Stimulated activated CD8-positive, alpha-beta memory T cell treated with anti-CD3 and anti-CD28 coated beads, Interleukin-7, amount 100 ng/mL, for 1 hour (primary cell): ENCODE measurements around the gene FNDC11.

Experiments
- DNase-seq, 2 donors: peaks; one replicate each; pipeline ENCODE4 v3.0.0-alpha.2; 2020; ENCODE audit warnings: low read depth in 2 of 2

The FNDC11 gene

DNA sequence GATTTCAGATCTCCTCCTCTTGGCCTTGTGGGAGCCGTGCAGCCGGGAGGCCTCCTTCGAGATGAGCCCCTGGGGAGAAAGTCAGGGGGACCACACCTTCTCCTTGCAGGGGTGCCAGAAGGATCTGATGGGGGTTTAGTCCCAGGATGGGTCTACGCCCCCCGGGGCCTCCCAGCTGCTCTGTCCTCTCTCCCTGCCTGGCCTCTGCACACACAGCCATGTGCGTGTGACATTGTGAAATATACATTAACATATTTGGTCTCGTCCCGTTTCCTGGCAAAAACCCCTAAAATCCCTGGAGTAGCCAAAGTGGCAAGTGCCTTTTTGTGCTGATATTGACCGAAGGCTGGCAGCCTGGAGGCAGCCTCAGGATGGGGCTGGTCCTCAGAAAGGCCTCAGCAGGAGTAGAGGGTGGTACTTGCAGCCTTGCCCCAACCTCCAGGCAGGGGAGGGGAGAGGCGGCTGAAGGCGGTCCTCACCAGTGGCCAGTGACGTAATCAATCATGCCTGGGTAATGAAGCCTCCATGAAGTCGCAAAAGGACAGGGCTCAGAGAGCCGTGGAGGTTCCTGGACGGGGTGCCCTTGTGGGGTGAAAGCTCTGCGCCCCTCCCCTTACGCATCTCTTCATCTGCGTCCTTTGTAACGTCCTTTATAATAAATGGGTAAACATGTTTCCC, 25.2 kb downstream of the FNDC11 start:
- no peak for DNase-seq

DNA sequence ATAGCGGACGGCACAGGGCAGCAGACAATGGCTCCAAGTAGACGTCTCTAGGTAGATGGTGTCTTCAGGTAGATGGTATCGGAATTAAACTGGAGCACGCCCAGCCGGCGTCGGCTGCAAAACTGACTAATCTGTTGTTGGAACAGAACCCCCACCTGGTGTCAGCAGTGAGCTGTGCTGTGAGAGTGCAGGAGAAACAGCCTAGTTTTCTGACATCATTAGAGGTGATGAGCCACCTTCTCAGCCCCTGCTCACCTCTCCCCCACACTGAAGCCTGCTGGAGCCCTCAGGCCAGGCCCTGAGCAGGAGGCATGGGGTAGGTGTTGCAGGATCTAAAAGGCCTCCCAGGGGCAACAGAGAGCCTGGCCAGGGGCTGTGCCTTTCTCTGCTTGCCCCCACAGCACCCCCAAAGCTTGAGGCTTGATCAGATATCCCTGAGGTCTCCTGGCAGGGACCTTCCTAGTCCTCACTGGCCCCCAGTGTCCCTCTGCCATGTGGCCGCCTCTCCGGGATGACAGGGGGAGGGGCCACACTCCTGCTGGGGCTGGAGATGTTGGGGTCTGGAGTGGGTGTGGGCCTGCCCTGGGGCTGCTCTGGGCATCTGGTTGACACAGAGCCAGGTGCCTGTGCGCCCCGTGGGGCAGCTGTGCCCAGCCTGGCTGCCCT, 27.0 kb downstream of the FNDC11 start:
- DNase-seq: peak; percentile 33 to 59

GRCh38 chr20:63582382-63583063, 28.6 kb downstream of the FNDC11 start:
- DNase-seq: no peak

DNA sequence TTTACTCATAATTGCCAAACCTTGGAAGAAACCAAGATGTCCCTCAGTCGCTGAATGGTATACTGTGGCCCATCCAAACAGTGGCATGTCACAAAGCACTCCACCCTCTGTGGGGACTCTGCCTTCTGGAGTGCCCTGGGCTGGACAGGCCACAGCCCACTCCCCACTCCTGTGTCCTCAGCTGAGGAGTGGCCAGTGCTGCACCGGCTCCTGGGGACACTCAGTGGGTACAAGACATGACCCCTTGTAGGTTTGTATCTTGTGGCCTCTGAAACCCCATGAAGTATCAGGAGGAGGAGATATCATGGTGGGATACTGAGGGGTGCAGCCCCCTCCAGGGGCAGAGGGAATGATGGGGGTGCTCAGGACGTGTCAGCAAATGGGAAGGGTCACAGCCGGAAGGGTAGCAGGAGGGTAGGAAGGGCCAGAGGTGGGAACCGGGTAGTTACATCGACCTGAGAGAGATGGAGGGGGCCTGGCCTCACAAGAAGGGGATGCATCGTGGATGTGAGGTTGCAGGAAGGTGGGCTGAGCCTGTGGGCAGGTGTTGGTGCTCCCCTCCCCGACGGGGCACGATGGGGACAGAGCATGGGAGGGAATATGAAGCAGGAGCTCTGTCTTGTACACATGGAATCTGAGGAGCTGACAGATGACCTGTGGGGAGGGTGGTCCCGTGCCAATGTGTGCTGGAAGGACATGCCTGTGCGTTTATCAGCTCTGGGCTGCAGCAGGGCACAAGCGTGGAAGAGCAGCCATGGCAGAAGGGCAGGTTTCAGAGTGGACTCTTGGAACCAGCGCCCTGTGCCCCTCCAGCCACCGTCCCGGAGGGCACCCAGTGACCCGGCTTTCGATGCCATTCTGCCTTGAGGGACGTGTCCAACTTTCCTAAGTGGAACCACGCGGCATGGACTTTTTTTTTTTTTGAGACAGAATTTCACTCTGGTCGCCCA, 31.9 kb downstream of the FNDC11 start:
- no peak for DNase-seq

GRCh38 chr20:63586797-63587196, 32.8 kb downstream of the FNDC11 start:
- DNase-seq: no peak

- no peak for DNase-seq
These were observed 33.3 kb downstream of the FNDC11 start for GRCh38 chr20:63587256-63587655.

- DNase-seq: no peak
These were observed 34.0 kb downstream of the FNDC11 start for GRCh38 chr20:63587776-63588591.

GRCh38 chr20:63588641-63589041, 34.7 kb downstream of the FNDC11 start:
- no peak for DNase-seq

GRCh38 chr20:63589261-63590217, 35.6 kb downstream of the FNDC11 start:
- DNase-seq: no peak

GRCh38 chr20:63590218-63591146, 36.5 kb downstream of the FNDC11 start:
- DNase-seq: no peak

DNA sequence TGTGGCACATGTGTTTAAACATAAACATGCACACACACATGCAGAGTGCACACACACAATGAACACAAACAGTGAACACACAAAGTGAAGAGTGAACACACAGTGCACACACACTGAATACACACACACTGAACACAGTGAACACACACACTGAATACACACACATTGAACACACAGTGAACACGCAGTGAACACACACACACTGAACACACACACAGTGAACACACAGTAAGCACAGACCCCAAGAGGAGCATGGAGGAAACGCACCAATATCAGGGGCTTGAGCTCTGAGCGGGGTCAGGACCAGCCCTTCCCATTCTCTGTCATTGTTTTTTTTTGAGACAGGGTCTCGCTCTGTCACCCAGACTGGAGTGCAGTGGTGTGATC, 37.2 kb downstream of the FNDC11 start:
- no peak for DNase-seq

- no peak for DNase-seq
These were observed 37.9 kb downstream of the FNDC11 start for GRCh38 chr20:63591786-63592355.

GRCh38 chr20:63592661-63593060, 38.7 kb downstream of the FNDC11 start:
- no peak for DNase-seq

GRCh38 chr20:63594043-63594561, 40.1 kb downstream of the FNDC11 start:
- DNase-seq: no peak

GRCh38 chr20:63595416-63596127, 41.6 kb downstream of the FNDC11 start:
- no peak for DNase-seq

DNA sequence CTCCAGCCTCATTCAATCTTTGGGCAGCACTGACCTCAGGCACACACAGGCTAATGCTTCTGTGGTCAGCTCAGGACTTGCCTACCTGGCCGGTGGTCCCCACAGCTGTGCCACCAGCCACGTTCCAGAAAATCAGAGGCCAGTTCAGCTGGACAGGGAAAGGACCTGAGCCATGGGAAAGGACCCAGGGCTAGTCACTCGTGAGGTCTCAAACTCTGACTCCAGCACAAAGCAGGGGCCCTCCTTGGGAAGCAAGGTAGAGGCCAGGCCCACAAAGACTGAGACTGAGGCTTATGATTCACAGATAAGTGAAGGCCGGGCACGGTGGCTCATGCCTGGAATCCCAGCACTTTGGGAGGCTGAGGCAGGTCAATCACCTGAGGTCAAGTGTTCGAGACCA, 42.5 kb downstream of the FNDC11 start:
- DNase-seq: no peak

GRCh38 chr20:63597651-63598478, 43.9 kb downstream of the FNDC11 start:
- DNase-seq: no peak
